SIG-M5 (cell line): ENCODE results near the gene MLXIP.
"Not testable (repeated sequence)": the region's sequence is repeated elsewhere in the genome, so short reads cannot be mapped to it uniquely, and the experiment has no call there.

Experiments used
- DNase-seq: peaks from one replicate; lab custom pipeline; 2025; lab: John Stamatoyannopoulos, UW

MLXIP gene

GRCh38 chr12:122054842-122055520 lies 23.6 kb upstream of the MLXIP start:
- no peak for DNase-seq

GRCh38 chr12:122056406-122056805 lies 22.1 kb upstream of the MLXIP start:
- not testable (repeated sequence) for DNase-seq

GRCh38 chr12:122057007-122057735 lies 21.4 kb upstream of the MLXIP start:
- DNase-seq: no peak

- no peak for DNase-seq
Observed at GRCh38 chr12:122057769-122058168, 20.8 kb upstream of the MLXIP start.

GRCh38 chr12:122058549-122059149 lies 19.9 kb upstream of the MLXIP start:
- no peak for DNase-seq

- DNase-seq: no peak
Observed at GRCh38 chr12:122059203-122059960, 19.2 kb upstream of the MLXIP start.

- no peak for DNase-seq
Observed at GRCh38 chr12:122060081-122060501, 18.5 kb upstream of the MLXIP start.

GRCh38 chr12:122061253-122061652 lies 17.3 kb upstream of the MLXIP start:
- no peak for DNase-seq

- DNase-seq: peak; percentile 35
Observed at GRCh38 chr12:122062832-122063693, 15.5 kb upstream of the MLXIP start.

GRCh38 chr12:122063694-122064024 lies 14.9 kb upstream of the MLXIP start:
- DNase-seq: no peak

GRCh38 chr12:122064025-122064777 lies 14.4 kb upstream of the MLXIP start:
- peak; percentile 59 for DNase-seq

GRCh38 chr12:122064780-122065588 lies 13.6 kb upstream of the MLXIP start:
- peak; percentile 10 for DNase-seq

GRCh38 chr12:122067548-122067947 lies 11.0 kb upstream of the MLXIP start:
- DNase-seq: no peak

GRCh38 chr12:122067966-122068365 lies 10.6 kb upstream of the MLXIP start:
- no peak for DNase-seq

GRCh38 chr12:122072031-122072970 lies 6.3 kb upstream of the MLXIP start:
- DNase-seq: no peak

GRCh38 chr12:122073815-122074214 lies 4.7 kb upstream of the MLXIP start:
- DNase-seq: no peak

GRCh38 chr12:122076743-122077495 lies 1.6 kb upstream of the MLXIP start:
- DNase-seq: no peak

- no peak for DNase-seq
Observed at GRCh38 chr12:122079033-122079531, 526 bp downstream of the MLXIP start.
